GM12878 (cell line): Measurements from ENCODE around the gene MRPL38. TPM values are rescaled to one million over a fixed set of nuclear protein-coding genes. Genes with fewer than 3 reads are reported as not detected.

Experiments used
- ATAC-seq: fragments of 200-7000 bp; cut with Tn5 transposase; 3 replicates; pipeline ENCODE4 v1.9.1; 2020; ENCODE audit warnings: mild to moderate bottlenecking, moderate library complexity
- BruUV-seq: library from RNA; stranded (reverse); fragments of 400-500 nt; replicated peaks from 2 replicates; lab custom pipeline; 2021; lab: Mats Ljungman, UMichigan
- CTCF ChIA-PET: fragments of 300-600 bp; sonication (Branson Sonifier 250); formaldehyde crosslinking; extraction: SDS; loops from one replicate; lab custom pipeline; 2021; ENCODE audit warnings: inconsistent platforms; lab: Yijun Ruan, JAX
- POLR2A ChIA-PET: fragments of 350-600 bp; formaldehyde crosslinking; extraction: SDS; loops from one replicate; lab custom pipeline; 2021; ENCODE audit warnings: inconsistent platforms; lab: Charles Lee
- RAD21 ChIA-PET: fragments of 300-600 bp; sonication (Branson Sonifier 250); formaldehyde crosslinking; loops from one replicate; lab custom pipeline; 2023; ENCODE audit warnings: antibody characterized with exemption; ENCODE audit not compliant: unreplicated experiment; lab: Charles Lee
- SMC1A ChIA-PET: fragments of 300-600 bp; sonication (Branson Sonifier 250); formaldehyde crosslinking; loops from one replicate; lab custom pipeline; 2023; ENCODE audit not compliant: unreplicated experiment, uncharacterized antibody; lab: Charles Lee
- DNase-seq: peaks from one replicate; pipeline ENCODE4 v3.0.0-alpha.2; 2011; ENCODE audit warnings: low read depth, low spot score
- FAIRE-seq: peaks from 3 replicates; lab custom pipeline; 2011; peaks lifted over from hg19 to GRCh38; lab: Jason Lieb, UNC
- H2AFZ ChIP-seq: 2 replicates; pipeline ENCODE4 v1.6.0; 2011; ENCODE audit warnings: low read depth, low read length, control low read depth; ENCODE audit not compliant: control insufficient read depth
- H3K27ac ChIP-seq: 2 replicates; pipeline ENCODE4 v1.5.1; 2011; ENCODE audit warnings: control low read depth; ENCODE audit not compliant: control insufficient read depth, insufficient read depth
- H3K27me3 ChIP-seq, 2 experiments: replicated peaks in 1 of 2; 2 replicates each; pipeline versions ENCODE4 v1.6.0 to v1.6.1; 2011; ENCODE audit warnings: low read length in 1 of 2; ENCODE audit not compliant: control insufficient read depth in 2 of 2, insufficient read depth in 2 of 2
- H3K36me3 ChIP-seq, 2 experiments: 2 replicates each; pipeline ENCODE4 v1.5.1; 2011; ENCODE audit warnings: low read length in 1 of 2; ENCODE audit not compliant: control insufficient read depth in 2 of 2, insufficient read depth in 2 of 2
- H3K4me1 ChIP-seq: 2 replicates; pipeline ENCODE4 v1.6.1; 2011; ENCODE audit warnings: mild to moderate bottlenecking, low read length, moderate library complexity, mixed read lengths; ENCODE audit not compliant: control insufficient read depth, insufficient read depth
- H3K4me2 ChIP-seq: 2 replicates; pipeline ENCODE4 v1.6.0; 2011; ENCODE audit warnings: control low read depth; ENCODE audit not compliant: control insufficient read depth, insufficient read depth
- H3K4me3 ChIP-seq: fragments of 200-600 bp; sonication (generic); 2 replicates; pipeline ENCODE4 v1.5.1; 2016
- H3K79me2 ChIP-seq: 2 replicates; pipeline ENCODE4 v1.6.0; 2011; ENCODE audit warnings: low read length; ENCODE audit not compliant: control insufficient read depth, insufficient read depth
- H3K9ac ChIP-seq: 2 replicates; pipeline ENCODE4 v1.8.0; 2011; ENCODE audit warnings: low read length, control low read depth, mixed read lengths; ENCODE audit not compliant: control insufficient read depth, insufficient read depth
- H3K9me3 ChIP-seq: replicated peaks from 3 replicates; pipeline ENCODE4 v1.5.1; 2011; ENCODE audit warnings: mild to moderate bottlenecking, low read length; ENCODE audit not compliant: control insufficient read depth, insufficient read depth
- H4K20me1 ChIP-seq: 2 replicates; pipeline ENCODE4 v1.6.0; 2011; ENCODE audit not compliant: control insufficient read depth, insufficient read depth
- CHD2 ChIP-seq: IDR thresholded peaks from 2 replicates; pipeline ENCODE4 v1.6.1; 2011; ENCODE audit warnings: low read depth, low read length, improper control_type of control experiment, borderline replicate concordance
- EGR1 ChIP-seq, 2 experiments: IDR thresholded peaks; 1 replicate in 1 of 2; 2 replicates in 1 of 2; pipeline ENCODE4 v1.6.1; 2011 to 2012; ENCODE audit warnings: low read depth in 2 of 2, low read length in 2 of 2, borderline replicate concordance in 1 of 2, mild to moderate bottlenecking in 1 of 2, moderate library complexity in 1 of 2
- MEF2B ChIP-seq: fragments of 450-650 bp; IDR thresholded peaks from 2 replicates; pipeline ENCODE4 v1.6.1; 2018; ENCODE audit warnings: mild to moderate bottlenecking, moderate library complexity; ENCODE audit not compliant: partially characterized antibody, poor library complexity, severe bottlenecking
- POLR2AphosphoS5 ChIP-seq: IDR thresholded peaks from 2 replicates; pipeline ENCODE4 v1.6.1; 2011; ENCODE audit warnings: mild to moderate bottlenecking, low read length, inconsistent platforms
- SPI1 ChIP-seq: IDR thresholded peaks from 2 replicates; pipeline ENCODE4 v1.6.1; 2011; ENCODE audit warnings: low read depth, mild to moderate bottlenecking, low read length, moderate library complexity, borderline replicate concordance; ENCODE audit not compliant: insufficient read depth
- WGBS: methylation state at CpG from one replicate; pipeline ENCODE4 v1.1.6; 2016; ENCODE audit warnings: low lambda C conversion rate; ENCODE audit not compliant: insufficient replicate concordance, insufficient coverage; ENCODE audit errors: missing lambda C conversion rate; 5-methylcytosine and 5-hydroxymethylcytosine counted together
- in situ Hi-C: fragments of 300-500 bp; cut with MboI; formaldehyde crosslinking; loops from 9 replicates; pipeline ENCODE4 v1.14.3; 2018; ENCODE audit warnings: mixed read lengths
- intact Hi-C: fragments of 100-400 bp; cut with micrococcal nuclease; formaldehyde crosslinking; loops from one replicate; pipeline ENCODE4 v1.14.2; 2022; ENCODE audit not compliant: unreplicated experiment
- polyA plus RNA-seq, 11 experiments: library from polyadenylated mRNA; depleted of rRNA in 4 of 11; unstranded in 6 of 11; stranded (reverse) in 5 of 11; fragments of >200 nt; fragmentation: Nextera tagmentation in 4 of 11; fragmentation: Illumina TruSeq in 1 of 11; extraction: Ambion mirVana in 4 of 11; extraction: Trizol in 1 of 11; gene quantifications; 1 replicate in 1 of 11; 2 replicates in 10 of 11; pipeline versions ENCODE4 v1.2.1 to v1.2.3, GENCODE V29; 2011 to 2016; ENCODE audit warnings: inconsistent platforms in 2 of 11, missing spikeins in 2 of 11, low read depth in 1 of 11
- total RNA-seq, 4 experiments: library from RNA; depleted of rRNA in 3 of 4; stranded (reverse); fragments of >200 nt in 3 of 4; fragmentation: Illumina TruSeq in 1 of 4; extraction: Trizol in 1 of 4; gene quantifications; 2 replicates each; pipeline versions ENCODE4 v1.2.1 to v1.2.3, GENCODE V29; 2013 to 2021
- TF ChIP-seq, protein P1 (sequence below): fragments of 150-350 bp; IDR thresholded peaks from 2 replicates; pipeline ENCODE4 v1.6.1; 2014; ENCODE audit warnings: mild to moderate bottlenecking, low read depth, low read length

The MRPL38 gene
- total and polyA plus RNA-seq, 10 of the 15 experiments (the other 5 are each of a cell fraction or from before 2014, with no cell fraction given): 6.6 to 205 (median 53.1) TPM

DNA sequence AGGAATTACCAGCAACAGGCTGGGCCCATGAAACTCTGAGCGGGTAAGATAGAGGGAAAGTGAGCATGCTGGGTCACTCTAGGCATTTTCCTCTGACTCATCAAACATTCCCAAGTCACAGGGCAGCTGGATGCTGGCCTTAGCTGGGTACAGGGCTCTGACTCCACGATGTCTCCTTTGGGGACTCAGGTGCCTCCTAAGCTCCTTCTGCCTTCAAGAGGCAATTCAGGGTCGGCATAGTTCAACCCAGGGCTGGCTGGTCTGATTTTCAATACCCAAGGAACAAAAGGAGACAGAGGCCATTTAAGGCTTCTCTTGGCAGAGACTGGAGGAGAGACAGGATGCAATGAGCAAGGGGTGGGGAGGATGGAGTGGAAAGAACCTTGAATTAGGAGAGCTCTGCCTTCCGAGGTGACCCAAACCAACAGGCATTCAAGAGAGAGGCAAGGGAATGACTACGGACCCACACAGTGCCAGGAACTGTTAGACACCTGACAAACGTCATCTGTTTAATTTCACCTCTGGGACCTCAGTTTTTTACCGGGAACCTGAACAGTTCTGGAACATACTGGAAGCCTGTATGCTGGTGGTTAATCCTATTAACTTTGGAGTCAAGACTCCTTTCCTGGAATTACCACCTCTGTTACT, 50.5 kb downstream of the MRPL38 start:
- ChIA-PET SMC1A (interaction anchor here (1.0 to 3.6 kb wide), 7 partner anchors 8 to 209 kb away, joined by 3 to 18 read pairs (median 5); partner anchors contain the start of gene TRIM47), POLR2A (interaction anchor here (0.6 to 5.8 kb wide), 16 partner anchors 9 to 966 kb away, joined by 3 to 42 read pairs (median 6); partner anchors contain the start of genes GALK1, UNC13D and UNK)
- intact Hi-C loops: loop anchor here (2.0 kb wide), 1 partner anchor 75 kb away; a partner anchor contains a TSS
- Histone ChIP-seq H2AFZ (no peak overlapping the region), H3K9ac (peak overlapping the region; percentile 71), H3K4me1 (peaks cover 17% of the 10 kb centered on the region), H3K79me2 (peaks cover 18% of the 10 kb centered on the region), H3K4me3 (peak overlapping the region; percentile 73), H3K36me3 (peaks cover 2 to 3% of the 10 kb centered on the region in 2 experiments; a peak in 2 of 4 replicates), H3K27ac (peak overlapping the region; percentile 51), H3K27me3 (no peaks in the 10 kb centered on the region), H4K20me1 (no peaks in the 10 kb centered on the region)
- FAIRE-seq (no peak), ATAC-seq (no peak)
- TSS peak; percentile 90 for BruUV-seq
- in situ Hi-C loops: no loop called here
- TF ChIP-seq MEF2B (no peak), EGR1 (IDR thresholded peaks at IDR 0.05; ENCODE audit: borderline replicate concordance in 1 of 2, low read depth in 2 of 2, low read length in 2 of 2) (no peak), SPI1 (no peak), CHD2 (no peak), POLR2AphosphoS5 (peak; percentile 55; the same call in 1 of the 2 replicates)
- TF ChIP-seq, protein P1, sequence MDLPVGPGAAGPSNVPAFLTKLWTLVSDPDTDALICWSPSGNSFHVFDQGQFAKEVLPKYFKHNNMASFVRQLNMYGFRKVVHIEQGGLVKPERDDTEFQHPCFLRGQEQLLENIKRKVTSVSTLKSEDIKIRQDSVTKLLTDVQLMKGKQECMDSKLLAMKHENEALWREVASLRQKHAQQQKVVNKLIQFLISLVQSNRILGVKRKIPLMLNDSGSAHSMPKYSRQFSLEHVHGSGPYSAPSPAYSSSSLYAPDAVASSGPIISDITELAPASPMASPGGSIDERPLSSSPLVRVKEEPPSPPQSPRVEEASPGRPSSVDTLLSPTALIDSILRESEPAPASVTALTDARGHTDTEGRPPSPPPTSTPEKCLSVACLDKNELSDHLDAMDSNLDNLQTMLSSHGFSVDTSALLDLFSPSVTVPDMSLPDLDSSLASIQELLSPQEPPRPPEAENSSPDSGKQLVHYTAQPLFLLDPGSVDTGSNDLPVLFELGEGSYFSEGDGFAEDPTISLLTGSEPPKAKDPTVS: peak; percentile 84
- TF ChIP-seq, all 136 proteins: peak for 2
- CTCF ChIA-PET: interaction anchor here (1.4 to 9.4 kb wide), 8 partner anchors 8 to 143 kb away, joined by 3 to 117 read pairs (median 6); partner anchors contain the start of genes TRIM65 and UNC13D
- no peak for DNase-seq
- RAD21 ChIA-PET: interaction anchor here (0.6 to 3.2 kb wide), 4 partner anchors 9 to 569 kb away, joined by 3 to 32 read pairs (median 18); partner anchors contain the start of genes GALK1, TRIM65 and UNC13D
- no peaks in the 10 kb centered on the region for H3K9me3 ChIP-seq
- H3K4me2 ChIP-seq: peak overlapping the region; percentile 51
- 48% methylated on average over 7 of the region's 7 CpGs for WGBS
